Liver (tissue), 9 donors: ENCODE results near the gene EXOSC3. TPM values are rescaled to one million over a fixed set of nuclear protein-coding genes. Genes with fewer than 3 reads are reported as not detected.
A peak's percentile ranks its signal among the peaks of the same experiment; 100 is the strongest.

Experiments used
- DNase-seq: peaks from one replicate; pipeline ENCODE4 v3.0.0-alpha.2; 2017; ENCODE audit warnings: low spot score
- H3K27ac ChIP-seq, 2 donors: one replicate each; pipeline ENCODE4 v1.7.0; 2013; ENCODE audit warnings: inconsistent platforms in 2 of 2, low read length in 2 of 2, control low read depth in 1 of 2, low read depth in 1 of 2, mild to moderate bottlenecking in 1 of 2
- H3K27me3 ChIP-seq, 4 donors: one replicate each; pipeline versions ENCODE4 v1.6.1 to v1.7.0; 2013; ENCODE audit warnings: low read length in 3 of 4, inconsistent platforms in 1 of 4, mild to moderate bottlenecking in 1 of 4, moderate library complexity in 1 of 4; ENCODE audit not compliant: control insufficient read depth in 4 of 4, insufficient read depth in 4 of 4
- H3K36me3 ChIP-seq, 4 donors: one replicate each; pipeline versions ENCODE4 v1.6.1 to v1.7.0; 2013; ENCODE audit warnings: low read length in 3 of 4, mild to moderate bottlenecking in 3 of 4, low read depth in 1 of 4, moderate library complexity in 1 of 4; ENCODE audit not compliant: control insufficient read depth in 4 of 4, insufficient read depth in 3 of 4
- H3K4me1 ChIP-seq, 4 donors: one replicate each; pipeline versions ENCODE4 v1.6.1 to v1.7.0; 2013; ENCODE audit warnings: low read length in 3 of 4, mild to moderate bottlenecking in 3 of 4, moderate library complexity in 1 of 4; ENCODE audit not compliant: control insufficient read depth in 4 of 4, insufficient read depth in 4 of 4
- H3K4me3 ChIP-seq, 3 donors: one replicate each; pipeline versions ENCODE4 v1.6.1 to v1.7.0; 2013; ENCODE audit warnings: low read length in 3 of 3, control low read depth in 1 of 3, low read depth in 1 of 3, mild to moderate bottlenecking in 1 of 3
- H3K9ac ChIP-seq, 2 donors: one replicate each; pipeline ENCODE4 v1.7.0; 2013; ENCODE audit warnings: low read length in 2 of 2, mild to moderate bottlenecking in 2 of 2, moderate library complexity in 2 of 2, control low read depth in 1 of 2, low read depth in 1 of 2
- H3K9me3 ChIP-seq, 4 donors: one replicate each; pipeline versions ENCODE4 v1.6.1 to v1.7.0; 2013; ENCODE audit warnings: low read length in 3 of 4; ENCODE audit not compliant: control insufficient read depth in 4 of 4
- ATF3 ChIP-seq: IDR thresholded peaks from 2 replicates; pipeline ENCODE4 v1.6.1; 2016; ENCODE audit warnings: antibody characterized with exemption
- CTCF ChIP-seq: fragments of 150-350 bp; IDR thresholded peaks from 2 replicates; pipeline ENCODE4 v1.5.1; 2017; ENCODE audit warnings: improper control_type of control experiment, low read depth, low read length; ENCODE audit not compliant: missing input control
- EGR1 ChIP-seq, 2 donors: IDR thresholded peaks; 2 replicates each; pipeline ENCODE4 v1.6.1; 2016 to 2018; ENCODE audit warnings: antibody characterized with exemption in 2 of 2, low read depth in 2 of 2
- FOXA1 ChIP-seq: IDR thresholded peaks from 2 replicates; pipeline ENCODE4 v1.6.1; 2016; ENCODE audit warnings: antibody characterized with exemption
- FOXA2 ChIP-seq: IDR thresholded peaks from 2 replicates; pipeline ENCODE4 v1.6.1; 2016; ENCODE audit warnings: antibody characterized with exemption
- GABPA ChIP-seq, 2 donors: IDR thresholded peaks in 1 of 2; conservative IDR thresholded peaks in 1 of 2; 2 replicates each; pipeline ENCODE4 v1.6.1; 2016; ENCODE audit warnings: antibody characterized with exemption in 2 of 2, mild to moderate bottlenecking in 1 of 2, moderate library complexity in 1 of 2
- HNF4A ChIP-seq, 2 donors: conservative IDR thresholded peaks; 2 replicates each; pipeline ENCODE4 v1.6.1; 2016; ENCODE audit warnings: antibody characterized with exemption in 2 of 2, mild to moderate bottlenecking in 2 of 2
- HNF4G ChIP-seq: IDR thresholded peaks from 2 replicates; pipeline ENCODE4 v1.6.1; 2016; ENCODE audit warnings: antibody characterized with exemption
- JUND ChIP-seq, 2 donors: IDR thresholded peaks; 2 replicates each; pipeline ENCODE4 v1.6.1; 2016; ENCODE audit warnings: antibody characterized with exemption in 2 of 2
- MAX ChIP-seq: IDR thresholded peaks from 2 replicates; pipeline ENCODE4 v1.6.1; 2016; ENCODE audit warnings: antibody characterized with exemption
- NR2F2 ChIP-seq: IDR thresholded peaks from 2 replicates; pipeline ENCODE4 v1.6.1; 2016; ENCODE audit warnings: antibody characterized with exemption
- RAD21 ChIP-seq, 2 donors: IDR thresholded peaks; 2 replicates each; pipeline ENCODE4 v1.6.1; 2016; ENCODE audit warnings: antibody characterized with exemption in 2 of 2, mild to moderate bottlenecking in 2 of 2
- REST ChIP-seq: IDR thresholded peaks from 2 replicates; pipeline ENCODE4 v1.6.1; 2016; ENCODE audit warnings: antibody characterized with exemption, mild to moderate bottlenecking
- RXRA ChIP-seq, 2 donors: IDR thresholded peaks; 2 replicates each; pipeline ENCODE4 v1.6.1; 2017 to 2018; ENCODE audit warnings: antibody characterized with exemption in 2 of 2, mild to moderate bottlenecking in 1 of 2
- SP1 ChIP-seq: IDR thresholded peaks from 2 replicates; pipeline ENCODE4 v1.6.1; 2018; ENCODE audit warnings: antibody characterized with exemption, mild to moderate bottlenecking
- TAF1 ChIP-seq: conservative IDR thresholded peaks from 2 replicates; pipeline ENCODE4 v1.6.1; 2016; ENCODE audit warnings: antibody characterized with exemption, mild to moderate bottlenecking
- YY1 ChIP-seq: IDR thresholded peaks from 2 replicates; pipeline ENCODE4 v1.6.1; 2016; ENCODE audit warnings: antibody characterized with exemption, mild to moderate bottlenecking
- ZBTB33 ChIP-seq: IDR thresholded peaks from 2 replicates; pipeline ENCODE4 v1.6.1; 2016; ENCODE audit warnings: antibody characterized with exemption
- WGBS: extraction: QIAGEN DNeasy Blood & Tissue Kit; methylation state at CpG from one replicate; pipeline ENCODE4 v1.1.7; 2013; 5-methylcytosine and 5-hydroxymethylcytosine counted together
- polyA plus RNA-seq, 2 donors: library from polyadenylated mRNA; stranded (reverse) in 1 of 2; unstranded in 1 of 2; fragments of 200-250 nt in 1 of 2; fragments of >200 nt in 1 of 2; fragmentation: Nextera tagmentation in 1 of 2; extraction: Ambion mirVana in 1 of 2; gene quantifications; one replicate each; pipeline versions ENCODE4 v1.2.1 to v1.2.3, GENCODE V29; 2013 to 2015
- total RNA-seq, 2 donors: library from RNA; depleted of rRNA; stranded (reverse); fragments of >200 nt; gene quantifications; one replicate each; pipeline ENCODE4 v1.2.3, GENCODE V29; 2014
- donor health status: healthy.
- donor health status: healthy.
- donor health status: healthy.
- donor health status: healthy.
- donor health status: healthy.

EXOSC3 gene
- total and polyA plus RNA-seq, 4 donors, result 16.2 to 27.7 (median 19.6) TPM

GRCh38 chr9:37747271-37747753 lies 37.6 kb downstream of the EXOSC3 start:
- H3K4me3 ChIP-seq, result no peak overlapping the region
- DNase-seq, result peak; percentile 69
- H3K27ac ChIP-seq, result no peak overlapping the region
- no peaks in the 10 kb centered on the region for H3K36me3 ChIP-seq
- no peaks in the 10 kb centered on the region for H3K27me3 ChIP-seq
- no peaks in the 10 kb centered on the region for H3K4me1 ChIP-seq
- peak; percentile 90 for TF ChIP-seq CTCF
- TF ChIP-seq ATF3, result no peak
- TF ChIP-seq HNF4G, result no peak
- TF ChIP-seq RAD21 (IDR thresholded peaks at IDR 0.05), result peak; percentile 90 to 91
- no peak for TF ChIP-seq REST
- no peak for TF ChIP-seq FOXA1
- TF ChIP-seq SP1, result no peak
- peak; percentile 64 for TF ChIP-seq MAX
- TF ChIP-seq TAF1, result no peak
- TF ChIP-seq RXRA (IDR thresholded peaks at IDR 0.05), result no peak
- no peak for TF ChIP-seq GABPA (IDR thresholded peaks at IDR 0.05 in 1 of 2, conservative IDR thresholded peaks at IDR 0.05 in 1 of 2)
- TF ChIP-seq ZBTB33, result no peak
- TF ChIP-seq FOXA2, result no peak
- TF ChIP-seq YY1, result no peak
- TF ChIP-seq NR2F2, result no peak
- TF ChIP-seq HNF4A (conservative IDR thresholded peaks at IDR 0.05), result peak in 1 of 2 donors; percentile 11
- no peak for TF ChIP-seq EGR1 (IDR thresholded peaks at IDR 0.05; ENCODE audit: low read depth in 2 of 2)
- TF ChIP-seq JUND (IDR thresholded peaks at IDR 0.05), result no peak
- 27% methylated on average over 3 of the region's 3 CpGs for WGBS
- H3K9ac ChIP-seq, result no peak overlapping the region
- H3K9me3 ChIP-seq, result no peaks in the 10 kb centered on the region
